Superior temporal gyrus (tissue), 1 donor: ENCODE results near the gene FBXO17.
A peak's percentile ranks its signal among the peaks of the same experiment; 100 is the strongest.
"Not testable (repeated sequence)": the region's sequence is repeated elsewhere in the genome, so short reads cannot be mapped to it uniquely, and the experiment has no call there.

ENCODE experiments used
- DNase-seq: peaks from one replicate; pipeline ENCODE4 v3.0.0-alpha.2; 2016; ENCODE audit errors: extremely low spot score

FBXO17 gene

DNA sequence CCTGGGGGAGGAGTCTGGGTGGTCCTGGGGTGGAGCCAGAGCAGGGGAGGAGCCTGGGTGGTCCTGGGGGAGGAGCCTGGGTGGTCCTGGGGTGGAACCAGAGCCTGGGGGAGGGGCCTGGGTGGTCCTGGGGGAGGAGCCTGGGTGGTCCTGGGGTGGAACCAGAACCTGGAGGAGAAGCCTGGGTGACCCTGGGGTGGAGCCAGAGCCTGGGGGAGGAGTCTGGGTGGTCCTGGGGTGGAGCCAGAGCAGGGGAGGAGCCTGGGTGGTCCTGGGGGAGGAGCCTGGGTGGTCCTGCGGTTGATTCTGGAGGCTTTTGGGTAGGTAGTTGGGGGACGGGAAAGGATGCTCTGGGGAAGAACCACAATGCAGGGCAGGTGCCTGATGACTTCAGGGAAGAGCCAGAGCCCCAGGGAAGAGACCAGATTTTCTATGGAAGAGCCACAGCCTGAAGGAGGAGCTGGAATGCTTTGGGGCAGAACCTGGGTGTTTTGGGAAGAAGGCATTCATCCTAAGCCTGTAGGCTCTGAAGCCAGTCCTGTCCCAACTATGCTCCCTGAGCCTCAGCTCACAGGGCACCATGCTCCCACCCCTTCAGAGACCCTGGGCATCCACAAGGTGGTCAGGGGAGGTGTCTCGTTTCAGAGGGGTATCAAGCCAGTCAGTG is 29.8 kb downstream of the FBXO17 start:
- DNase-seq: no peak

DNA sequence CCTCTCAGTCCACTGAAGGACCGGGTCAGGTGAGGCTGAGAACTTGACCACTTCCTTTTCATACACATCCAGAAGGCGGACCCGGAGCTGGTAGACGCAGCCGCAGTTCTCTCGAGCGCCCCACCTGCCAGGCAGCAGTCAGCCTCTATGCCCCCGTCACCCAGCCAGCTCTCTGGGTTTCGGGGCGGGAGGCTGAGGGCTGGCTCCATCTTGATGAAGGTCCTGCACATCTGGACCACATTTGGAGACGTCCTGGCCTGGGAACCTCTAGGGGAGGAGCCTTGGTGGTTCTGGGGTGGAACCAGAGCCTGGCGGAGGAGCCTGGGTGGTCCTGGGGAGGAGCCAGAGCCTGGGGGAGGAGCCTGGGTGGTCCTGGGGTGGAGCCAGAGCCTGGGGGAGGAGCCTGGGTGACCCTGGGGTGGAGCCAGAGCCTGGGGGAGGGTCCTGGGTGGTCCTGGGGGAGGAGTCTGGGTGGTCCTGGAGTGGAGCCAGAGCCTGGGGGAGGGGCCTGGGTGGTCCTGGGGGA is 30.5 kb downstream of the FBXO17 start:
- DNase-seq: no peak

DNA sequence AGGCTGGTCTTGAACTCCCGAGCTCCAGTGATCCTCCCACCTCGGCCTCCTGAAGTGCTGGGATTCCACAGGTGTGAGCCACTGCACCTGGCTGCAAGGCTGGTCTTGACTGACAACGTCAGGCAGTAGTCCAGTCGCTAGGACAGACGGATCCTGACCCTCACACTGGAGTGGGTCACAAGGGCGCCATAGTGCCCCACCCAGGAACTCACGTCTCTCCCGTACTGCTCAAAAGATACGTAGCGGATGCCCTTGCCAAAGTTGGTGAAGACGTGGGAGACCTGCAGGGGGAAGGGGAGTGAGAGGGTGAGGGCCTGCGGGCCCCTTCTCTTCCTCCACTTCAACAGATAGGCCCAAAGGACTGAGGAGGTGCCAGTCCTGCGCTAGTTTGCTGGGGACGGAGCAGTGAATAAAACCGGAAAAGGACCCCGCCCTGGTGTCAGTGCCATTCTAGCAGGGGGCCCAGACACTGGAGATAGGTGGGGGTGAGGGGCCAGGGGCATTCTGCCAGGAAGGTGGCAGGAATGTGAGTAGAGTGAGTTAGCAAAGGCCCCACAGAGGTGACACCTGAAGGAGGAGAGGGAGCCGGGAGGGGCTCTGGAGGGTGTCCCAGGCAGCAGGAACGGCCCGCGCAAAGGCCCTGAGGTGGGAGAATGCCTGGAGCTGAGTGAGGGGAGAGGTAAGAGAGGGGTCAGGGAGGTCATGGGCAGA is 32.9 kb downstream of the FBXO17 start:
- no peak for DNase-seq

DNA sequence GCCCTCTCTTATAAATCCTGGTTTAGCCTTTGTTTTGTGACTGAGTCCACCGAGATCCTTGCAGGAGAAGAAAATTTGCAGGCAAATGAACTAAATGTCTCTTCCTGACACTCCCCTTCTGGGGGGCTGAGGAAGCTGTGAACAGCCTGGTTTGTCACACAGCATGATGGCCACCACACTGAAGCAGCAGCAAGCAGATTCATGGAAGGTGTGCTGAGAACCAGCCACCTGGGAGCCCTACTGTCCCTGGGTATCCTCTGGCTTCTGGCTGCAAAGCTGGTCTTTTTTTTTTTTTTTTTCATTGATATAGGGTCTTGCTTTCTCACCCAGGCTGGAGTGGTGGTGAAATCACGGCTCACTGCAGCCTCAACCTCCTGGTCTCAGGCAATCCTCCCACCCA is 33.6 kb downstream of the FBXO17 start:
- DNase-seq: no peak

DNA sequence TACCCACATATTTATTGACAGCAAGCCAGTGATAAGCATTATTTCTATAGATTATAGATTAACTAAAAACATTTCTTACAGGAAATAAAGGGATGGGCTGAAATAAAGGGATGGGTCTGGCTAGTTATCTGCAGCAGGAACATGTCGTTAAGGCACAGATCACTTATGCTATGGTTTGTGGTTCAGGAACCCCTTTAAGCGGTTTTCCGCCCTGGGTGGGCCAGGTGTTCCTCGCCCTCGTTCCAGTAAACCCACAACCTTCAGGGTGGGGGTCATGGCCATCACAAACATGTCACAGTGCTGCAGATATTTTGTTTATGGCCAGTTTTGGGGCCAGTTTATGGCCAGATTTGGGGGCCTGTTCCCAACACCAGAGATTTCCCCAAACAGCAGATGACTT is 34.1 kb downstream of the FBXO17 start:
- not testable (repeated sequence) for DNase-seq

DNA sequence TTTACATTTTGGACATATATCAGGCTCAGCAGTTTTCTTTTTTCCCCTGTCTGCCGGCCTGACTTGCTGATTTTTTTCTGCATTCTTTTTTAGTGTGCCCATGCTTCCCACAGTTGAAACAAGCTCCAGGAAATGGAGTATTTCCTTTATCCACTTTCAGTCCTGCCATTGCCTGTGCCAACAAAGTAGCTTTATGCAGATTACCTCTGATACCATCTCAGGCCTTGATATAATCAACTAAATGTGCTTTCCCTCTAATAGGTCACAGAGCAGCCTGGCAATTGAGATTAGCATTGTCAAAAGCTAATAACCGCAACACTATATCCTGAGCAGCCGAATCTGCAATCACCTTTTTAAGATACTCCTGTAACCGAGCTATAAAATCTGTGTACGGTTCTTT is 35.6 kb downstream of the FBXO17 start:
- DNase-seq: no peak

DNA sequence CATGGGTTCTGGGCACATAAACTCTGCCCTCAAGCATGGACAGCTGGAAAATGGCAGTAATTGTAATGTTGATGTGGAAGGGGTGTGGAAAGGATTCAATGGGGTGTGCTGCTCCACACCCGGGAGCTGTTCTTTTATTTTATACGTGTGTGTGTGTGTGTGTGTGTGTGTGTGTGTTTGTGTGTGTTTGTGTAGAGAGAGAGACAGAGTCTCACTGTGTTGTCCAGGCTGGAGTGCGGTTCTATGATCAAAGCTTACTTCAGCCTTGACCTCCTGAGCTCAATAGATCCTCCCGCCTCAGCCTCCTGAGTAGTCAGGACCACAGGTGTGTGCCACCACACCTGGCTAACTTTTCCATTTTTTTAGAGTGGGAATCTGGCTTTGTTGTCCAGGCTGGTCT is 42.0 kb downstream of the FBXO17 start:
- no peak for DNase-seq

DNA sequence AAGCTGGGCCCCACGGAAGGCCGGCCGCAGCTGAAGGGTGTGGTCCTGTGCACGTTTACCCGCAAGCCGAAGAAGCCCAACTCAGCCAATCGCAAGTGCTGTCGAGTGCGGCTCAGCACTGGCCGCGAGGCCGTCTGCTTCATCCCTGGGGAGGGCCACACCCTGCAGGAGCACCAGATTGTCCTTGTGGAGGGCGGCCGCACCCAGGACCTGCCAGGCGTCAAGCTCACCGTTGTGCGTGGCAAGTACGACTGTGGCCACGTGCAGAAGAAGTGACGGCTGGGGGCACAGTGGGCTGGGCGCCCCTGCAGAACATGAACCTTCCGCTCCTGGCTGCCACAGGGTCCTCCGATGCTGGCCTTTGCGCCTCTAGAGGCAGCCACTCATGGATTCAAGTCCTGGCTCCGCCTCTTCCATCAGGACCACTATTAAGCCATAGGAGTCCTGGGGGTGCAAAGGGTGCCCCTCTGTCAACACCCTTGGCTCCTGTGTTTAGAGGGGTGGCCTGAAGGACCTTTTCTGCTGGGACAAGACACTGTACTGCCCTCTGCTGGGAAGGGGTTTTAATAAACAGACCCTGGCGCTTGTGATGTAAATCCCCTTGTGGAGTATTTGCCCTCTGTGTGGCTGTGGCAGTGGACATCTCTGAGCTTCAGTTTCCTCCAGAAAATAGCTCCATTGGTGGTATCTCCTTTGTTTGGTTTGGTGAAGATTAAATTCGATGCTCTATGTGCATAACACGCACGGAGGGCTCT is 42.9 kb downstream of the FBXO17 start:
- DNase-seq: no peak

DNA sequence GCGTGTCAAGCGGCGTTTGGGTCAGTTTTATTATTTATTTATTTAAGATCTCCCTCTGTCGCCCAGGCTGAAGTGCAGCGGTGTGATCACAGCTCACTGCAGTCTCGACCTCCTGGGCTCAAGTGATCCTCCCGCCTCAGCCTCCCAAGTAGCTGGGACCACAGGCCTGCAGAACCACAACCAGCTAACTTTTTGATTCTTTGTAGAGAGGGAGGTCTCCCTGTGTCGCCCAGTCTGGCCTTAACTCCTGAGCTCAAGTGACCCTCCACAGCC is 44.1 kb downstream of the FBXO17 start:
- no peak for DNase-seq

DNA sequence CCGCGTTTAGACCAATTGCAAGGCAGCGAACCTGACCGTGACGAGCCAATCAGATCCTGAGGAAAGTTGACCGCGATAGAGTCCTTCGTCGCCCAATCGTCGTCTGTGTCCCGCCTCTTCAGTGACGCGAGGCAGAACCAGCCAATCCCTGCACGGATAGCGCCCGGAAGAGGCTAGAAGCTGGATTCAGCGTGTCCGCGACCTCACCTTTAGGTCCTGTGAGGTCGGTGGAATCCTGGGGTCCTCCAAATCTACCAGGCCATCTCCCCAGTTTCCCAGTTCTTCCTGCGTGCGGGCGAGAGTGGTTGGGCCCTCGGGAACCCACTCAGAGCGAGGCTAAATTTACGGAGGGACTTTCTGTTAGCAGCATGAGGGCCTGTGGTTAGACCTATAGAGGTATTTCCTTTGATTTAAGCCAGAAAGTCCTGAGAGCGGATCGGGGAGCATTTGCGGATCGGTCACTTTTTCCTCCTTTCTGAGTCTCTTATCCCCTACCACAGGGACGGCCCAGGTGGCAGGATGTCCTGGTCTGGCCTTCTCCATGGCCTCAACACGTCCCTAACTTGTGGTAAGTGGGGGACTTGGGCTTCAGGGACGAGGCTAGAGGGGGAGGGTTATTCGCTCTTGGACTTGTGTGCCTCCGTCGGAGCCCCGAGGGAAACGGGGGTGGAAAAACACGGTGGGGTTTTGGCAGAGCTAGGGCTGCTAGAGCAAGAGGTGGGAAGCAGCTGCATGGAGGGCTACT is 44.6 kb downstream of the FBXO17 start, which contains the start of gene MRPS12:
Gene MRPS12, plus strand, starts transcription at position 169 of the 745 bp plus-strand sequence. Its CDS starts 351 bp downstream, at position 520.
- DNase-seq: peak; percentile 100

DNA sequence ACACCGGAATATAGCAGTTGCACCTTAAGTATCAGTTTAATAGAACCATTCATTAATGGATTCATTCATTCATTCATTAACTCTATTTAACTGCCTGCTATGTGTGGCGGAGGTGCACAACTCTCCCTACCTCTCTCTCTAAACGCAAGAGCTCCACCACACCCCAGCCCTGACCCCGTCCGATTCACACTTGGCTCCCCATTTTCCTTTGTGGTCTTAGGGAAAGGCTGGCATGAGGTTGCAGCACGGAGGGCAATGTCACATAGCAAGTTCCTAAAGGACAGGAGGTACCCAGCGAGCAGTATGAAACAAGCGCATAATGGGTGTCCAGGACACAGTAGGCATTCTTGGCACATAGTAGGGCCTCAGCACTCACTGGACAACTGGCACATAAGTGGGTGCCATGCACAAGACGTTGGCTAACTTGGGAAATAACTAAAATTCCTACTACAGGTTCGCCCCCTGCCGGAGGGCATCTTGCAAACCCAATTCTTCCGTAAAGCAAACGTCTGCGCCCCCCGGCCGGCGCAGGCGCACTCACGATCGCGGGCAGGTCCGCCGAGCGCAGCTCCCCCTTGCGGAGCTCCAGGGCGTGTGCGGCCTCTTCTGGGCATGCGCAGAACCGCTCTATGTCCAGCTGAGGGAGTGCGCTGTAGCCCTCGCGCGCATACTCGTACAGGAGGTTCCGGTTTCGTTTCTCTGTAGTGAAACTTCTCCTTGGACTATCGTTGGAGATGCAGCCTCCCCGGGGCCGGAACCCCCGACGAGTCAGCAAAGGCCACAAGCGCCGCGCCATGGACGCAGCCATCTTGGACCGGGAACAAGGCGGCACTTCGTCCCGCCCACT is 45.4 kb downstream of the FBXO17 start, which contains the start of gene SARS2:
Gene SARS2, minus strand, starts transcription at position 835 of the 847 bp plus-strand sequence. Its CDS starts 27 bp downstream, at position 808.
- peak; percentile 95 for DNase-seq

DNA sequence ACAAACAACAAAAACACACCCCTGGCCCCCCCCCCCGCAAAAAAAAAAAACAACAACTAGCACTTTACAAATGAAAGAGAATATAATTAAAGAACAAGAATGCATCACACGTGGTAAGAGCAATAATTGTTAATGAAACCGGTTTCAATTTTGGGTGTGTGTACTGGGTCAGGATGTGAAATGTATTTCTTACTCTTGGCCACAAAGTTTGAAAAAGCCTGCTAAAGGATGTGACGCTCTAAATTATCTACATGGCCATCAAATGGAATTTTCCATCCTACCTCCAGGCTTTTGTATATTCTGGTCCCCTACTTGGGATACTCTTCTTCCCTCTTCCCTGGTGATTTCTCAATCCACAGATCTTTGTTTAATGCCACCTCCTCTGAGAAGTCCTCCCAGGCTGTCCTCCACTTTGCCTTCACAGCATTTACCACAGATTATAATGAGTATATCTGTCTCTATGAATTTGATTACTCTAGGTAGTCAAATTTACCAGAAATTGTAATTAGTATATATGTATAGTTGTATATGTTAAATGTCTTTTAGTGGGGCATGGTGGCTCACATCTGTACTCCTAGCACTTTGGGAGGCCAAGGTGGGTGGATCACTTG is 47.0 kb downstream of the FBXO17 start:
- DNase-seq: no peak

DNA sequence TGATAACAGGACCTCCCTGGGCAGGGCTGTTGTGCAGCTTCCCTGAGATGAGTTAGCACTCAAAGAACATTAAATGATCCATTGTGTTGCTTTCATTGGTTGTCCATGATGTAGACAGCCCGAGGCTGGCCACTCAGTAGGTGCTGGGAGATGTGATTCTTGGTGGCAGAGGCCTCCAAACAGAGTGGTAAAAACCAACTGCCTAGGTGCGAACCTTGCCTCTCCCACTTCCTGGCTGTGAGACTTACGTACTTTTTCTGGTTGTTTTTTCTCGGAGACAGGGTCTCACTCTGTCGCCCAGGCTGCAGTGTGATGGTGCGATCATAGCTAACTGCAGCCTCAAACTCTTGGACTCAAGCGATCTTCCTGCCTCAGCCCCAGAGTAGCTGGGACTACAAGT is 51.2 kb downstream of the FBXO17 start:
- no peak for DNase-seq

DNA sequence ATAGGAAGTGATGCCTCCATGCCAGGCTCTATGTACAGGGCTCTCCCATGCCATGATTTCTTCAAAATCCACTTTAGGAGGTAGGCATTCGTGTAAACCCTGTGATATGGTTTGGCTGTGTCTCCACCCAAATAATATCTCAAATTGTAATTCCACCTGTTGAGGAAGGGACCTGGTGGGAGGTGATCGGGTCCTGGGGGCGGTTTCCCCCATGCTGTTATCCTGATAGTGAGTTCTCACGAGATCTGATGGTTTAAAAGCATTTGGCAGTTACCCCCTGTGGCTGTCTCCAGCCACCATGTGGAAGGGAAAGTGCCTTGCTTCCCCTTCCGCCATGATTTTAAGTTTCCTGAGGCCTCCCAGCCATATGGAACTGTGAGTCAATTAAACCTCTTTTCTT is 53.1 kb downstream of the FBXO17 start:
- DNase-seq: no peak

DNA sequence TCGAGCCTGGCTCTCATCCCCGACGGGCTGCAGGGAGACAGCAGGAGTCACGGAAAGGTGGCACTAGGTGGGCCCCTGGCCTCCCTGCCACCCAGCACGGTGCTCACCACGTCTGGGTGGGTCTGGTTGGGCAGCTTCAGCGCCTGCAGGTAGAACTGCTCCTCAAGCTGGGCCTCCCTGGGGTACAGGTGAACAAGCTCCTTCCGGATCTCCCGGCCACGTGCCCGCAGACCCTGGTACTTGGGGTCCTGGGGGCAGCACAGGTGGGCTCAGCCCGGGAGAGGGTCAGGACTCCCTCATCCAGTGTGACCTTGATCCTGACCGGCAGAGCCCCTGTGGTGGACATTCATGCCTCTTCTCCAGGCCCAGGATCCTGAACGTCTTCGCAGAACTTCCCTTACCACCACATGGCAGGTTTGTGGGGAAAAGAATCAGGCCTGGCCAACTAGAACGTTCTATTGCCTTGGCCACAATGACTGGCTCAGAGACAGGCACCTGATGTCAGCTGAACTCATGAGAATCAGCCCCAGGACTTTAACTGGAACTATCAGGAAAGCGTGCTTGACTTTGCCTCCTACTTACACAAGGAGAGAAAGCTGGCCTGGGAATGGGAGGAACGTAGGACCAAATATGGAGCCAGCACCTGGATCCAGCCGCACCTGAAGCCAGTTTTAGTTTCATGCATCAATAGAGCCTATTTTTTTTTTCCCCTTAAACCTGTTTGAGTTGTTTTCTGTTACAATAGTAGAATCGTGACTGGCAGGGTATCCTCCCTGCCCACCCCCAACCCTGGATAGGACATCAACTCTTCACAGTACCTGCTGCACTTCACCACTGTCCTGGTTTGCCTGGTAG is 53.9 kb downstream of the FBXO17 start:
- no peak for DNase-seq

DNA sequence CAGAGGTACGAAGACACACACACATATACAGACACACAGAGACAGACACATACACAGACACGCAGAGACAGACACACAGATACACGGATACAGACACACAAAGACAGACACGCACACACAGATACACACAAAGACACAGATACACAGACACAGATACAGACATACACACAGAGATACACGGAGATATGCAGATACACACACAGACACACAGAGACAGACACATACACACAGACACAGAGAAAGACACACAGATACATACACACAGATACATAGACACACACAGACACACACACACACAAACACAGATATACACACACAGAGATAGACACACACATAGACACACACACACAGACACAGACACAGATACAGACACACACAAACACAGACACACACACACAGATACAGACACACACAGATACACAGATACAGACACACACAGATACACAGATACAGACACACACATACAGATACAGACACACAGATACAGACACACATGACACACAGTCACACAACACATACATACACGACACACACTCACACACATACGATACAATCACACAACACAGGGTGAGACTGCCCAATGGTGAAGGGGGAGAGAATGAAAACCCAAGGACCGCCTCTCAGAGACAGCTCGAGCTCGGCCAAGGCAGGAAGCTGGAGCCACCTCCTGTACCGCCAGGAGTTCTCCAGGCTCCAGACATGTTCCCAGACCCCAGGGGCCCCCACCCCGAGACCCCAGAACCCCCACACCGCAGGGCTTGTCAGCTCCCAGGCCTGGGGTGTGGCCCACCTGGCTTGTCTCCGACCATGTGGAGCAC is 54.7 kb downstream of the FBXO17 start:
- DNase-seq: no peak

DNA sequence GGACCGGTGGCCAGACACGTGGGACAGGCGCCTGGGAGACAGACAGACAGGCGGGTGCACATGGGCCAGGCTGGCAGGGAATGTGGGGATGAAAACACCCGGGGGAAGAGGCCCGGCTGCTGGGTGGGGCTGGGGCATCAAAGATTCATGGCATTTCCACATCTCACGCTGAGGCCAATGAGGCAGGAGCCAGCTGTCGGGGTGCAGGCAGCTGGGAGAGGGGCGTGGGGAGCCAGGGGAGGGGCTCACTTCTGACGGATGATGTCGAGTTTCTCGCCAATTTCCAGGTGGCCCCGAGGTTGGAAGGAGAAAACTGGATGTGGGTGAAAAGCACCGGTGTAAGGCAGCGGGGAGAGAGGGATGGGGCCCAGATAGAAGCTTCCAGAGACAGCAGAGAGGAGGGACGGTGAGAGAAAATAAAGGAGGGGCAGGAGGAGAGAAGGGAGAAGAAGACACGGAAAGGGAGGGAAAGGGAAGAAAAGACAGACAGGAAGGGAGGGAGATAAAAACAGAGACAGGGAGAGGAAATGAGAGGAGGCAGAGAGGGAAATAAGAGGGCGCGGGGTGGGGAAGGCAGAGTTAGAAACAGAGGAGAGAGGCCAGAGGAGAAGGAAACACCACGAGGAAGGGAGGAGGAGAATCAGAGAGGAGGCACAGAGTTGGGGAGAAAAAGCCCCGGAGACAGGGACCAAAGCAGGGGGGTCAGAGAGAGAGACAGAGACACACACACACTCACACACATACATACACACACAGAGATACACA is 55.5 kb downstream of the FBXO17 start:
- DNase-seq: no peak

DNA sequence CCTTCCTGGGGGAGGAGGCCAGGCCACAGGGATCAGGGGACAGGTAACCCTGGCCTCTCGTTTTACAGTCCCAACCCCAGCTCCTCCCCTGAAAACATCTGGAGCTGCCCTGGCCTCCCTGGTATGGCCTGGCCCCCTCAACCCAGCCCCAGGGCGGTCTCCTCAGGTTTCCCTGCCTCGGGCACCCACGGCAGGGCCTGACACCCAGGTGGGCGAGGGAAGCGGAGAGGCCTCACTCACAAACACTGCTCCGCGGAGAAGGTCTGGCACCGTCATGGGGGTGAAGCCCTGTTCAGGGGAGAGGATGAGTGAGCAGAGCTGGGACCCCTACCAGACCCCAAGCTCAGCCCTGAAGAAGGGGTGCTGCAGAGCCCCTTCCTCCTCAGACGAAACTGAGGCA is 57.0 kb downstream of the FBXO17 start:
- no peak for DNase-seq
